HK-2 (cell line): ENCODE results near the gene PSENEN.
"Not testable (repeated sequence)": the region's sequence is repeated elsewhere in the genome, so short reads cannot be mapped to it uniquely, and the experiment has no call there.

Experiments
- DNase-seq: peaks from one replicate; pipeline ENCODE4 v3.0.0-alpha.2; 2018; ENCODE audit not compliant: unreplicated experiment

Gene PSENEN

GRCh38 chr19:35788205-35788960, 42.9 kb downstream of the PSENEN start:
- DNase-seq, result no peak

- DNase-seq, result no peak
Observed at GRCh38 chr19:35789195-35789977, 43.9 kb downstream of the PSENEN start.

GRCh38 chr19:35789978-35790944, 44.8 kb downstream of the PSENEN start:
- no peak for DNase-seq

- no peak for DNase-seq
Observed at GRCh38 chr19:35790981-35791813, 45.7 kb downstream of the PSENEN start.

- DNase-seq, result no peak
Observed at GRCh38 chr19:35791814-35792279, 46.4 kb downstream of the PSENEN start.

- DNase-seq, result no peak
Observed at GRCh38 chr19:35792312-35792711, 46.9 kb downstream of the PSENEN start.

- no peak for DNase-seq
Observed at GRCh38 chr19:35792888-35793287, 47.4 kb downstream of the PSENEN start.

- DNase-seq, result no peak
Observed at GRCh38 chr19:35793381-35794165, 48.1 kb downstream of the PSENEN start.

GRCh38 chr19:35795564-35795963, 50.1 kb downstream of the PSENEN start:
- DNase-seq, result not testable (repeated sequence)
